GM18868 (cell line): ENCODE data around the gene TMEM11.

Experiments
- ATAC-seq: cut with Tn5 transposase; IDR thresholded peaks from one replicate; pipeline ENCODE4 v1.9.1; 2021; ENCODE audit warnings: mild to moderate bottlenecking, moderate library complexity; ENCODE audit not compliant: unreplicated experiment

Gene TMEM11, protein sequence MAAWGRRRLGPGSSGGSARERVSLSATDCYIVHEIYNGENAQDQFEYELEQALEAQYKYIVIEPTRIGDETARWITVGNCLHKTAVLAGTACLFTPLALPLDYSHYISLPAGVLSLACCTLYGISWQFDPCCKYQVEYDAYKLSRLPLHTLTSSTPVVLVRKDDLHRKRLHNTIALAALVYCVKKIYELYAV

GRCh38 chr17:21214015-21214776 is at the start of gene TMEM11:
TMEM11 (minus strand) TSS chr17:21214161; CDS start chr17:21214152, 9 bp downstream.
- ATAC-seq, result peak; percentile 86

DNA sequence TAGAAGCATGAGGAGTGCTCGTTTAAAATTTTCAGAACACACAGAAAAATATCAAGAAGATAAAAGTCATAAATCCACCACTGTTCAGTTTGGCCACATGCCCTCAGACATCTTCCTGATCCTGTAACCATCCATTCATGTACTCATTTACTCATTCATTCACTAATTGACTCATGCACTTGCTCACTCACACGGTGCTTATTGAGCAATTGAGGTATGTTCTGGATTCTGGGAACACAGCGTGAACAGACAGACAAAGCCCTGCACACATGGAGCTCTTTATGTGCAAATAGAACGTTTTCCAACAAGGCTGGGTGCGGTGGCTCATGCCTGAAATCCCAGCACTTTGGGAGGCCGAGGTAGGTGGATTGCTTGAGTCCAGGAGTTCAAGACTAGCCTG is 49.4 kb upstream of the TMEM11 start:
- ATAC-seq, result no peak

DNA sequence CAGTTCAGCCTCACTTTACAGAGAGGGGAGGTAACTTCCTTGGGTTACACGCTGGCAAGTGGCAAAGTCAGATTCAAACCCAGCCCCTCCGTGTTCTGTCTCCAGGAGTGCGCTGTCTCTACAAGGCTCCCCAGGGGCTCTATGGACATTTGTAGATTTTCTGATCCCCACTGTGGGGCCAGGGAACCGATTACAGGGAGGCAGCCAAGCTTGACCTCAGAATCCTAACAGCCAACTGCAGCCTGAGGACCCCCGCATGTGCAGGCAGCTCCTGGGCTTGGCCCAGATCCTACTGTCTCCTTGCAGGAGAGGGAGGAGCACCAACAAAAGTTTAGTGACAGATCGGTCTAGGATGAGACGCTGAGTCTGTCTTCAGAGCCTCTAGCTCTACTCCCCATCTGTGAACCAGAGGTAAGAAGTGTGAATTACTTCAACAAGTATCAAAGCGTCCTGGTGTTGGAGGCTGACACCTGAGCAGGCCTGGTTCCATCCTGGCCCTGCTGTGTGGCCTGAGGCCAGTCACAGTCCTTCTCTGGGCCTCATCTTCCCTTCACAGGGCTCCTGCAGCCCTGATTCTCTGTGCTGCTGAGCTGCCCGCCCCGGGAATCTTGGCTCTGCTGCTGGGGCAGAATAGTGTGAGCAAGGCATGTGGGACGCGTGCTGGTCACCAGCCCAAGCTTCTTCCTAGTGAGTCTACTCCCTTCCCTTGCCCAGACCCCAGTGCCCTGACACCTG is 48.5 kb upstream of the TMEM11 start:
- no peak for ATAC-seq

DNA sequence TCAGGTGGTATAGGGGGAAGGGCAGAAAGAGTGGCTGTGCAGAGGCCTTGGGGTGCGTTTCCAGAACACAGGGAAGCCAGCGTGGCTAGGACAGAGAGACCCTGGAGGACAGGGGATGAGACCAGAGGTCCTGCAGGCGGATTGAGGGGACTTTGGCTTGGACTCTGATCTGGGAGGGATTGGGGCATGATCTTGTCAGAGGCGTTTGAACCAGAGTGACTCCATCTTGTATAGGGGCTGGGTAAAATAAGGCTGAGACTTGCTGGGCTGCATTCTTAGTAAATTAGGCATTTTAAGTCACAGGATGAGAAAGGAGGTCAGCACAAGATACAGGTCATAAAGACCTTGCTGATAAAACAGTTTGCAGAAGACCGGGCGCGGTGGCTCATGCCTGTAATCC is 44.6 kb upstream of the TMEM11 start:
- no peak for ATAC-seq

GRCh38 chr17:21253646-21254441 is 39.9 kb upstream of the TMEM11 start:
- peak; percentile 19 for ATAC-seq

DNA sequence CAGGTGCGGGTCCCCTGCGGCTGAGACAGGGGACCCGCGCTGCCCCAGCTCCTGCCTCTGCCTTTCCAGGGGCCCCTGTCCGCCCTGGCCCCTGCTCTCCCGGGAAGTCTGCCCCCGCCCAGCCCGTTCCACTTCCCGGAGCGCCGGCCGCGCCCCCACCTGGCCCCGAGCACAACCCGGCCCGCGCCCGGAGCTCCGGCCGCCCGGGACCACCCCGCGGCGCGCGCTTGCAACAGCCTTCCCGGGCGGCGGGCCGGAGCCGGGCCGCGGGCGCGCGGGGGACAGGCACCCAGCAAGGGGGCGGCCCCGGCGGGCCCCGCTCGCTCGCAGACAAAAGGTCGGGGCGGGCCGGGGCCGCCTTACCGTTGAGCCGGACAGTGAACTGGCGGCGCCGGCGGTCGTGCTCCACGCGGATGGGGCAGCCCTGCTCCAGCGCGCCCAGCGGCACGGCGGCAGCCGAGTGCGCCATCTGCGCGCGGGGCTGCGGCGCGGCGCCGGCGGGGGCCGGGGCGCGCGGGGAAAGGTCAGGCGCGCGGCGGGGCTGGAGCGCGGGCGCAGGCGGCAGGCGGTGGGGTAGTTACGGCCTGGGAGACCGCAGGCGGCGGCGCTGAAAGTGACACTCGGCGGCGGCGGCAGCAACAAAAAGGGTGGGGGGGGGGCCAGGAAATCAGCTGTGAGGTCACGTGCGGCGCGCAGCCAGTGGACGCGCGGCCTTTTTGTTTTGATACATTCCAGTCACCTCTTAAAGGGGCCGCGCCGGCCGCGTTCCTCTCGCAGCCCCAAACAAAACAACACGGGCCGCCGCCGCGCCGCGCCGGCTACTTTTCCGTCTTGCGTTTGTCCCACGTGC is 39.1 kb upstream of the TMEM11 start, which contains the start of gene NATD1:
Gene NATD1 (minus strand): TSS at position 615 of the 850 bp plus-strand sequence. CDS start 146 bp downstream, at position 469.
- ATAC-seq, result peak; percentile 87

DNA sequence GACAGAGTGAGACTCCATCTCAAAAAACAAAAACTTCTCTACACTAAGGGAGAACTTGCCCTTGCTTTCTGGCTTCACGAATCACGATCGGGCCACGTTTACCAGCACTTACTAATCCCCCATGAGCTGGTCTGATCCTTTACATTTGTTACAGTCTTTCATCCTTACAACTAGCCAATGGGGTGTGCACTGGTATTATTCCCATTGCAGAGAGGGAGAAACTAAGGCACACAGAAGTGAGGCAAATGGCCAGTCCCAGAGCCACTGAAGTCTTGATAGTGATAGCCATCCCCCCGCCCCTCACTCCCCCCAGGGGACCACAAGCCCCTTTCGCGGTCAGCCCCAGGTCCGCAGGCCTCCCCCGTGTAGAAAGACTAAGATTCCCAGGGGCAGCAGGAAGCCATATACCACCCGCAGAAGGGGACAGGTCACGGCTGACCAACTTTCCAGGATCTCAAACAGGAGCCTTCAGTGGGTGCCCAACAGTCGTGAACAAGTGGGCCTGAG is 38.4 kb upstream of the TMEM11 start:
- no peak for ATAC-seq

DNA sequence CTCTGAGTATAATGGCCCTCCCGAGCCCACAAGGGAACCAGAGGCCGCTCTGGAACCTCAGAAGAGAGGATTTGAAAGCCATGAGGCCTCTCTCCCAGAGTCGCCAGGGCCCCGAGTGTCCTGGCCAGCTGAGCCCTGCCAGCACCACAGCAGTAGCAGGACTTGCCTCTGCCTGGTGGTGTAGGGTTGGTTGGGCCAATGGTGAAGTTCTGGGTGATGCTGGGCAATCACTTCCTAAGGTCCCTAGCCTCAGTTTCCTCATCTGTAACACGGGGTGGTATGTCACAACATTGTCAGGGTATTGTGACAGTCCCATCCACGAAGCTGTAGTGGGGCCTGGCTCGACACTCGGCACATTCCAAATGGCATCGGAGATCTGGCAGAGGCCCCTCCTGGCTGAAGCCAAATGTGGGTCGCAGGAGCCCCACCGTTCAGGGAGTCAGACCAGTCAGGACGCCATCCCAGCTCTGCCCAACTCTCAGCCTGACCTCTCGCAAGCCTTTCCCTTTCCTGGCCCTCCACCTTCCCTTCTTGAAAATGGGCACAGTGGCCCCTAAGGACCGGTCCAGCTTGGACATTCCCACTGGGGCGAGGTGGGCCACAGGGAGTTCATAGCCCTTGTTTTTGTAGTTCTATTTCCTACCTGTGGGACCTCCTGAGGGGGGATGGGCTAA is 37.5 kb upstream of the TMEM11 start:
- no peak for ATAC-seq

DNA sequence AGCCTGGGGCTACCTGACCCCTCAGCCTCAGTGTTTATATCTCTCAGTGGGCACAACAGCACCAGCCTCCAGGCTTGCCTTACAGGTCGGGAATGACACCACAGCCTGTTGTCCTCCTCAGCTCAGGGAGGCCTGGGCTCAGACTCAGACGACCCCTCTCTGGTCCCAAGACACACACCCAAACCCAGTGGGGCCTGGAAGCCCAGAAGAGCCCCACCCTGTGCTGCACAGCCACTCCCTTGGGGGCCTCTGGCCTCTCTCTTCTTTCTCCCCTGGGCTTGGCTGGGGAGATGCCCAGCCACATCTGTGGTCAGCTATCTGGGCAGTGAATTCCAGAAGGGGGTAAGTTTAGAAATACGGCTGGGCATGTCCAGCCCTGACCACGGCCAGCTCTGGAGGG is 36.9 kb upstream of the TMEM11 start:
- ATAC-seq, result no peak

- no peak for ATAC-seq
These were observed 36.2 kb upstream of the TMEM11 start for GRCh38 chr17:21249920-21250703.

GRCh38 chr17:21249086-21249795 is 35.3 kb upstream of the TMEM11 start:
- ATAC-seq, result no peak

GRCh38 chr17:21248500-21248899 is 34.5 kb upstream of the TMEM11 start:
- ATAC-seq, result no peak

- ATAC-seq, result no peak
These were observed 33.7 kb upstream of the TMEM11 start for GRCh38 chr17:21247552-21248258.

DNA sequence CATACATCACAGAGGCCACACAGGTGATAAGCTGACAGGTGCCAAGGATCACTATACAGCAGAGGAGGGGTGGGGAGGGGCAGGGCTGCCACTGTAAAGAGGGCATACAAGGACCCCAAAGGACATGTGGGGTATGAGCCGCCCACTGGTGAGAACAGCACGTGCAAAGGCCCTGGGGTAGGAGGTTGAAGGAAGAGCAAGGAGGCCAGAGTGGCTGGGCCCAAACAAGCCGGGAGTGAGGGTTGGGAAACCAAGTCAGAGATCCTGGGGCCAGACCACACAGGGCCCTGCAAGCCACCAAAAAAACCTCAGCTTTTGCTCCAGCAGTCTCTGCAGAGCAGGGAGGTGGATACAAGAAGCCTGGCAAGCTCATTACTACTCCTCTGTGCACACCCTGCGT is 32.7 kb upstream of the TMEM11 start:
- no peak for ATAC-seq

GRCh38 chr17:21245639-21246084 is 31.7 kb upstream of the TMEM11 start:
- ATAC-seq, result no peak

DNA sequence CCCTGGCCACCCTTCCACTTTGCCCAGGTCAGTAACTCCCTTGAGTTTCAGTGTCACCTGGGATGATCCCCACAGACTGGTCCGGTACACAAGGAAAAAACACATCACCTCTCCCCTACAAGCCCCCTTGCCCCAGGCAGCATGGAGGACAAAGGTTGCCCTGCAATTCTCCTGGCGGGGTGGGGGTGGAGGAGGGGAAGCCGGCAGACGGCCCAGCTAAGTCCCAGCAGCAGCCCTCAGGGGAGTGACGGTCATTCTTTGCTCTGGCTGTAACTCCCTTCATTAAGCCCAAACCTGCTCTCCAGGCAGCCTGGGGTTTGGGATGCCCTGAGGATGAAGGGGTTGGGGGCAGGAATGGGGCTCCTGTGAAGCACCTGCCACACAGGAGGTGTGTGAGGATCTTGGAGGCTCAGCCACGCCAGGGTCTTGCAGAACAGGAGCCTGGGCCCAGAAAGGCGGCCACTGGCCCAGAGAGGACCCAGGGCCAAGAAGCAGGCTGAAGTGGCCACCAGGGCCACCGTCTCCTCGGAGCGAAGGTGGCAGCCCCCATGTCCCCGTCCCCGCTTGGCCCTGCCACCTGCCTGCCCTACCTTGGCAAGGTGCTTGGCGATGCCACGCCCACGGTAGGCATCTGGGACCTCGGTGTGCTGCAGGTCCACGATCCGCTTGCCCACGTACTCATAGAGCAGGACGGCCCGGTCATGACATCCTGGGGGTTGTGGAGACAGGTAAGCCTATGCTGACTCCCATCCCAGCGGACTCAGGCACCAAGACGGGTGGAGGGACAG is 29.7 kb upstream of the TMEM11 start:
- ATAC-seq, result no peak
